ENCODE measurements around the gene NAT16. TPM values are rescaled to one million over a fixed set of nuclear protein-coding genes. Genes with fewer than 3 reads are reported as not detected.
A peak's percentile ranks its signal among the peaks of the same experiment; 100 is the strongest.

NAT16 gene
- total and polyA plus RNA-seq, 9 of the 15 experiments (the other 6 are each of a cell fraction or from before 2014, with no cell fraction given), result 0.04 TPM; not detected in 8

DNA sequence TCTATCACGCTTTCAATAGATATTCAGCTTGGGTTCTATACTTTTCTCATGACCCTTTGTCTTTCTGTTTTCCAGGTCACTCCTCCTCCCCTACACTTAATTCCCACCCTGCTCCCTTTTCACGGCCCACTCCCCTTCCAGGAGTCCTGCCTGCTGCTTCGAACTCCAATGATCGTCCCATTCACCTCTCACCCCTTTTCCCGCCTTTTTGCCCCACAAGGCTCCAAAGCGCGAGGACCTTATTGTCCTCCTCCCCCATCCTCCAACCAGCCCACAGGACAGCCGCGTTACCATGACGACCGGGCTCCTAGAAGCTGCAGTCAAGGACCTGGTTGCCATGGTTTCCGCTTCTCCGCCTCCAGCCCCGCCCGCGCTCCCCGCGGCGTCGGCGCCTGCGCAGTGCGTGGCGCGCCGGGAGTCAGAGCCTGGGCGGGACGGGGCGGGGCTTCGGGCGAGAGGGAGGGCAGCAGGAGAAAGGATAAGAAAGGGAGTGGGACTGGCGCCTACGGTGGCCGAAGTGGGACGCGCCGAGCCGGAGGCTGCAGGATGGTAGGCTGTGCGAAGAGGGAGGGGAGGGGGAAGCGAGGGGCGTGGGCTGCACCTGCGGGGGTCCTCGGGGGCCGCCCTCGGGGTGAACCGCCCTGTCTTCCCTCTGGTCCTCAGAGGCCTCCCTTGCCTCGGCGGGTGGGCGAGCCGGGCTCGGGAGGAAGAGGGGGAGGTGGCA is 26.0 kb downstream of the NAT16 start, which contains the start of gene AP1S1 (continued):
- no peak for TF ChIP-seq POLR3A (IDR thresholded peaks at IDR 0.05; ENCODE audit: borderline replicate concordance, extremely low read depth, insufficient read depth, insufficient read length)
- peak; percentile 27; the same call in 1 of the 2 replicates for TF ChIP-seq HLTF (IDR thresholded peaks at IDR 0.05)
- peak; percentile 65 for TF ChIP-seq HNRNPK (IDR thresholded peaks at IDR 0.05; ENCODE audit: low read depth, low read length, poor library complexity, severe bottlenecking)
- TF ChIP-seq RBM25 (IDR thresholded peaks at IDR 0.05; ENCODE audit: low read depth, low read length, severe bottlenecking), result no peak
- TF ChIP-seq CHD2 (IDR thresholded peaks at IDR 0.05; ENCODE audit: low read depth, low read length), result 0 out of 2 replicates have a peak, but pooled peaks have one; percentile 24
- TF ChIP-seq, protein P1, sequence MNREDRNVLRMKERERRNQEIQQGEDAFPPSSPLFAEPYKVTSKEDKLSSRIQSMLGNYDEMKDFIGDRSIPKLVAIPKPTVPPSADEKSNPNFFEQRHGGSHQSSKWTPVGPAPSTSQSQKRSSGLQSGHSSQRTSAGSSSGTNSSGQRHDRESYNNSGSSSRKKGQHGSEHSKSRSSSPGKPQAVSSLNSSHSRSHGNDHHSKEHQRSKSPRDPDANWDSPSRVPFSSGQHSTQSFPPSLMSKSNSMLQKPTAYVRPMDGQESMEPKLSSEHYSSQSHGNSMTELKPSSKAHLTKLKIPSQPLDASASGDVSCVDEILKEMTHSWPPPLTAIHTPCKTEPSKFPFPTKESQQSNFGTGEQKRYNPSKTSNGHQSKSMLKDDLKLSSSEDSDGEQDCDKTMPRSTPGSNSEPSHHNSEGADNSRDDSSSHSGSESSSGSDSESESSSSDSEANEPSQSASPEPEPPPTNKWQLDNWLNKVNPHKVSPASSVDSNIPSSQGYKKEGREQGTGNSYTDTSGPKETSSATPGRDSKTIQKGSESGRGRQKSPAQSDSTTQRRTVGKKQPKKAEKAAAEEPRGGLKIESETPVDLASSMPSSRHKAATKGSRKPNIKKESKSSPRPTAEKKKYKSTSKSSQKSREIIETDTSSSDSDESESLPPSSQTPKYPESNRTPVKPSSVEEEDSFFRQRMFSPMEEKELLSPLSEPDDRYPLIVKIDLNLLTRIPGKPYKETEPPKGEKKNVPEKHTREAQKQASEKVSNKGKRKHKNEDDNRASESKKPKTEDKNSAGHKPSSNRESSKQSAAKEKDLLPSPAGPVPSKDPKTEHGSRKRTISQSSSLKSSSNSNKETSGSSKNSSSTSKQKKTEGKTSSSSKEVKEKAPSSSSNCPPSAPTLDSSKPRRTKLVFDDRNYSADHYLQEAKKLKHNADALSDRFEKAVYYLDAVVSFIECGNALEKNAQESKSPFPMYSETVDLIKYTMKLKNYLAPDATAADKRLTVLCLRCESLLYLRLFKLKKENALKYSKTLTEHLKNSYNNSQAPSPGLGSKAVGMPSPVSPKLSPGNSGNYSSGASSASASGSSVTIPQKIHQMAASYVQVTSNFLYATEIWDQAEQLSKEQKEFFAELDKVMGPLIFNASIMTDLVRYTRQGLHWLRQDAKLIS (CRISPR knock-in tag; IDR thresholded peaks at IDR 0.05), result 0 out of 2 replicates have a peak, but pooled peaks have one; percentile 62
- TF ChIP-seq ZBTB33 (CRISPR knock-in tag; IDR thresholded peaks at IDR 0.05), result peak; percentile 48; the same call in 1 of the 2 replicates
- 0 out of 2 replicates have a peak, but pooled peaks have one; percentile 28 for TF ChIP-seq TAF15 (IDR thresholded peaks at IDR 0.05; ENCODE audit: low read depth, low read length)
- TF ChIP-seq MYC (IDR thresholded peaks at IDR 0.05; ENCODE audit: low read depth, low read length), result 0 out of 2 replicates have a peak, but pooled peaks have one; percentile 27
- TF ChIP-seq MYC (CRISPR knock-in tag; IDR thresholded peaks at IDR 0.05; ENCODE audit: borderline replicate concordance, low read depth), result no peak
- peak; percentile 85; the same call in 1 of the 2 replicates for TF ChIP-seq HDAC2 (IDR thresholded peaks at IDR 0.05)
- no peak for TF ChIP-seq POLR2AphosphoS5 (IDR thresholded peaks at IDR 0.05; ENCODE audit: control insufficient read depth, insufficient read depth, low read depth, low read length)
- peak; percentile 65 for TF ChIP-seq ZKSCAN1 (IDR thresholded peaks at IDR 0.05; ENCODE audit: low read depth, low read length)
- TF ChIP-seq SUPT5H (IDR thresholded peaks at IDR 0.05), result 0 out of 2 replicates have a peak, but pooled peaks have one; percentile 35
- no peak for TF ChIP-seq STAG1 (CRISPR knock-in tag; IDR thresholded peaks at IDR 0.05; ENCODE audit: borderline replicate concordance)
- peak; percentile 95 for TF ChIP-seq CTBP1 (IDR thresholded peaks at IDR 0.05; ENCODE audit: borderline replicate concordance)
- TF ChIP-seq RFX1 (IDR thresholded peaks at IDR 0.05), result peak; percentile 100
- TF ChIP-seq BMI1 (IDR thresholded peaks at IDR 0.05; ENCODE audit: low read length), result peak; percentile 100
- peak in 1 of 2 experiments; percentile 52; a peak in 1 of 4 replicates for TF ChIP-seq MNT (conservative IDR thresholded peaks at IDR 0.05)
- peak; percentile 98 for TF ChIP-seq MXI1 (IDR thresholded peaks at IDR 0.05; ENCODE audit: low read depth, low read length)
- no peak for TF ChIP-seq ZNF197 (CRISPR knock-in tag; IDR thresholded peaks at IDR 0.05; ENCODE audit: low read depth)
